Measurements from ENCODE around the gene SETD1A.

The SETD1A gene

DNA sequence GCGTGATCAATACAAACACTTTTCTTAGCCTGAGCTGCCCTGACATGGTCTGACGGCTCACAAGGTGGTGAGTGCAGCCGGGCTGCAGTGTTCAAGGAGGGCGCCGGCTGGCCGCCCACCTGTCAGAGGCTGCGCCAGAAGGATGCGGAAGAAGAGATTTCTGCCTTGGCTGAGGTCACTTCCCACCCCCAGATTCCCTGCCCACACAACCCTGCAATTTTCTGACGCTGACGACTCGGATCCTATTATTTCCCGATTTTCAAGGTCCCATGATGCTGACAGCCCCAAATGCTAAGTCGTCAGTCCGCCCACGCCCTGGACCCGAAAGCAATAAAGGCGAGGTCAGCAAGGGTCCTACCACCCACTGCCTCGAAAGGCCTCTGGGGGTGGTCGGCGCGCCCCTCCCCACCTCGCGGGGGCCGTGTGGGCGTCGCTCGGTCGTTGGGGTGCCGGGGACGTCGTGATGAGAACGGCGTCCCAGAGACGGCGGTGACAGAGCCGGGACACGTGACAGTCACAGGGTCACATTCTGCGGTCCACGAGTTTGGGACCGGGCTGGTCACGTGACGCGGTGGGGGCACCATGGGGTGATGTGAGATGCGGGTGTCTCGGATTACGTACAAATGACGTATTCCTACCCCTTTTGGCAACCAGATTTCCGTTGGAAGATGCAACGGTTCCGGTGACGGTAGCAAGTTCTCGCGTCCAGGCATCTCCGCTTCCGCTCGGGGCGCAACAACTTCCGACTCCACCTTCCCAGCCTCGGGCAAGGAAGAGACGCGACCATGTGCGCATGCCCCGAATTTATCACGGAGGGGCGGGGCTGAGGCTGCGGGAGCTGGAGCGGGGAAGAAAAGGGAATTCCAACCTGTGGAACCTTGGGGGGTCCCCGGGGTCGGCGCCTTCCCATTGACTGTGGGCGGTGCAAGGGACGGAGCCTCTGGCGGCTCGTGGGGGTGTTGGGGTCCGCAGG is 75.5 kb downstream of the SETD1A start, which contains the start of gene STX4:
Gene STX4, plus strand, starts transcription at position 823 of the 973 bp plus-strand sequence. CDS start 248 bp downstream, outside the sequence.
- TF ChIP-seq, protein P1, sequence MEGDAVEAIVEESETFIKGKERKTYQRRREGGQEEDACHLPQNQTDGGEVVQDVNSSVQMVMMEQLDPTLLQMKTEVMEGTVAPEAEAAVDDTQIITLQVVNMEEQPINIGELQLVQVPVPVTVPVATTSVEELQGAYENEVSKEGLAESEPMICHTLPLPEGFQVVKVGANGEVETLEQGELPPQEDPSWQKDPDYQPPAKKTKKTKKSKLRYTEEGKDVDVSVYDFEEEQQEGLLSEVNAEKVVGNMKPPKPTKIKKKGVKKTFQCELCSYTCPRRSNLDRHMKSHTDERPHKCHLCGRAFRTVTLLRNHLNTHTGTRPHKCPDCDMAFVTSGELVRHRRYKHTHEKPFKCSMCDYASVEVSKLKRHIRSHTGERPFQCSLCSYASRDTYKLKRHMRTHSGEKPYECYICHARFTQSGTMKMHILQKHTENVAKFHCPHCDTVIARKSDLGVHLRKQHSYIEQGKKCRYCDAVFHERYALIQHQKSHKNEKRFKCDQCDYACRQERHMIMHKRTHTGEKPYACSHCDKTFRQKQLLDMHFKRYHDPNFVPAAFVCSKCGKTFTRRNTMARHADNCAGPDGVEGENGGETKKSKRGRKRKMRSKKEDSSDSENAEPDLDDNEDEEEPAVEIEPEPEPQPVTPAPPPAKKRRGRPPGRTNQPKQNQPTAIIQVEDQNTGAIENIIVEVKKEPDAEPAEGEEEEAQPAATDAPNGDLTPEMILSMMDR (conservative IDR thresholded peaks at IDR 0.05): no peak
- TF ChIP-seq ZFX (IDR thresholded peaks at IDR 0.05): no peak
- H3K27ac ChIP-seq: peak within 1 kb of the TSS; percentile 83

DNA sequence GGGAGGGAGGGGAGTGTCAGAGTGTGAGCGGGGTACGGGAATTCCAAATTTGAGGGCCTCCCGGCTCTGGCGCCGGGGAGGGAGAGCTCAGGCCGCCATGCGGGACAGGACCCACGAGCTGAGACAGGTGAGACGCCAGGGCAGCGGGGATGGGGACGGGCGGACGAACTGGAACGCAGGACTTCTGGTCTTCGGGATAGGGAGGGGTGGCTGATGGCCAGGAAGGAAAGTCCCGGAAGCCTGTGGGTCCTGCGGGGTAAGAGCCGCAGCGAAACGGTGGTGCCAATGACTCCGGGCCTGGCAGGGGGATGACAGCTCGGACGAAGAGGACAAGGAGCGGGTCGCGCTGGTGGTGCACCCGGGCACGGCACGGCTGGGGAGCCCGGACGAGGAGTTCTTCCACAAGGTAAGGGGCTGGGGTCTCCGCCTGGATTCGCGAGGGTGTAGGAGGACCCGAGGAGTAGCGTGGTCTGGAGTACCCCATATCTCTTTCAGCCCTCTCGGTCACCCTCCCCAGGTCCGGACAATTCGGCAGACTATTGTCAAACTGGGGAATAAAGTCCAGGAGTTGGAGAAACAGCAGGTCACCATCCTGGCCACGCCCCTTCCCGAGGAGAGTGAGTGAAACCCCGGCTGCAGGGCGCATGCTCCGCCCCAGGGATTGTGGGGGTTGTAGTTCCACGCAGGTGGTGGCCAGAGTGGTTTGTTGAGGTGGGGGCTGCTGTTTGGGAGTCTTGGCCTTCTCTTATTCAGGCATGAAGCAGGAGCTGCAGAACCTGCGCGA is 76.3 kb downstream of the SETD1A start:
- TF ChIP-seq, protein P1 (conservative IDR thresholded peaks at IDR 0.05): no peak
- TF ChIP-seq ZFX (IDR thresholded peaks at IDR 0.05): no peak
- peak overlapping the region; percentile 83 for H3K27ac ChIP-seq
